ENCODE data around the gene EHHADH.

DNA sequence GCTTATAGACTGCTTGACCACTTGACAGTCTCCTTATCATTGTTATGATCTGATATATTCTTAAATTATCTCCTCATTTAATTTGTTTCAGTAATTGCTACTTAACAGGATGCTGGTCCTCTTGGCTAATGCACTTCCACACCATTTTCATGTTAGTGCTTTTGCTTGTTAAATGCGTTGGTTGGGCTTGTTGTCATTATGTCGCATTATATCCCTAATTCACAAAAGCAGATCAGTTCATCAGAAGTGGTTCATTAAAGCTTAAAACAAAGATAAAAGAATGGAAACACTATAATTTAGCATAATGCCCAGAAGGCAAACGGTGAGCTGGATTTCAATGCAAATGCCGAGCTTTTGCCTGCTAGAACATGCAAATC, 17.1 kb upstream of the EHHADH start:
- no peak for TF ChIP-seq POLR2A (IDR thresholded peaks at IDR 0.05)
- TF ChIP-seq, protein P1, sequence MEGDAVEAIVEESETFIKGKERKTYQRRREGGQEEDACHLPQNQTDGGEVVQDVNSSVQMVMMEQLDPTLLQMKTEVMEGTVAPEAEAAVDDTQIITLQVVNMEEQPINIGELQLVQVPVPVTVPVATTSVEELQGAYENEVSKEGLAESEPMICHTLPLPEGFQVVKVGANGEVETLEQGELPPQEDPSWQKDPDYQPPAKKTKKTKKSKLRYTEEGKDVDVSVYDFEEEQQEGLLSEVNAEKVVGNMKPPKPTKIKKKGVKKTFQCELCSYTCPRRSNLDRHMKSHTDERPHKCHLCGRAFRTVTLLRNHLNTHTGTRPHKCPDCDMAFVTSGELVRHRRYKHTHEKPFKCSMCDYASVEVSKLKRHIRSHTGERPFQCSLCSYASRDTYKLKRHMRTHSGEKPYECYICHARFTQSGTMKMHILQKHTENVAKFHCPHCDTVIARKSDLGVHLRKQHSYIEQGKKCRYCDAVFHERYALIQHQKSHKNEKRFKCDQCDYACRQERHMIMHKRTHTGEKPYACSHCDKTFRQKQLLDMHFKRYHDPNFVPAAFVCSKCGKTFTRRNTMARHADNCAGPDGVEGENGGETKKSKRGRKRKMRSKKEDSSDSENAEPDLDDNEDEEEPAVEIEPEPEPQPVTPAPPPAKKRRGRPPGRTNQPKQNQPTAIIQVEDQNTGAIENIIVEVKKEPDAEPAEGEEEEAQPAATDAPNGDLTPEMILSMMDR (IDR thresholded peaks at IDR 0.05) = no peak

Measured in lower leg skin (tissue), 3 donors.